RWPE2 (cell line): ENCODE results near the gene PHB1.

Source experiments
- ATAC-seq: fragments of 200-7000 bp; cut with Tn5 transposase; 3 replicates; pipeline ENCODE4 v1.9.1; 2021; ENCODE audit warnings: low read depth
- DNase-seq: peaks from one replicate; pipeline ENCODE4 v3.0.0-alpha.2; 2020; ENCODE audit warnings: low spot score
- H3K27ac ChIP-seq: fragments of 450-650 bp; 2 replicates; pipeline ENCODE4 v1.5.1; 2017; ENCODE audit warnings: mild to moderate bottlenecking; ENCODE audit not compliant: poor library complexity, severe bottlenecking
- H3K27me3 ChIP-seq: fragments of 250-450 bp; sonication (Bioruptor Pico); 2 replicates; pipeline ENCODE4 v1.5.1; 2021; ENCODE audit warnings: mild to moderate bottlenecking, moderate library complexity; ENCODE audit not compliant: insufficient read depth, poor library complexity, severe bottlenecking
- H3K36me3 ChIP-seq: fragments of 250-450 bp; sonication (Bioruptor Pico); 2 replicates; pipeline ENCODE4 v1.5.1; 2020; ENCODE audit warnings: low read depth, mild to moderate bottlenecking, moderate library complexity
- H3K4me1 ChIP-seq: fragments of 250-450 bp; sonication (Bioruptor Pico); 2 replicates; pipeline ENCODE4 v1.5.1; 2021; ENCODE audit warnings: mild to moderate bottlenecking, moderate library complexity; ENCODE audit not compliant: insufficient read depth, poor library complexity, severe bottlenecking
- H3K4me3 ChIP-seq: fragments of 250-450 bp; sonication (Bioruptor Pico); 2 replicates; pipeline ENCODE4 v1.5.1; 2021; ENCODE audit warnings: mild to moderate bottlenecking, moderate library complexity; ENCODE audit not compliant: severe bottlenecking
- H3K9me3 ChIP-seq: fragments of 250-450 bp; sonication (Bioruptor Pico); 2 replicates; pipeline ENCODE4 v1.5.1; 2021; ENCODE audit warnings: mild to moderate bottlenecking, moderate library complexity; ENCODE audit not compliant: severe bottlenecking
- CTCF ChIP-seq: fragments of 450-650 bp; IDR thresholded peaks from one replicate; pipeline ENCODE4 v1.5.1; 2017; ENCODE audit warnings: mild to moderate bottlenecking, moderate library complexity; ENCODE audit not compliant: poor library complexity, severe bottlenecking

The PHB1 gene

GRCh38 chr17:49457564-49458535, 43.2 kb upstream of the PHB1 start:
- no peaks in the 10 kb centered on the region for H3K36me3 ChIP-seq
- DNase-seq (no peak), ATAC-seq (no peak)
- no peak overlapping the region for H3K4me3 ChIP-seq
- no peaks in the 10 kb centered on the region for H3K4me1 ChIP-seq
- H3K27me3 ChIP-seq, result peaks cover 6% of the 10 kb centered on the region
- H3K9me3 ChIP-seq, result no peaks in the 10 kb centered on the region
- no peak overlapping the region for H3K27ac ChIP-seq
- no peak for TF ChIP-seq CTCF

- ATAC-seq, result no peak
- Histone ChIP-seq H3K36me3 (no peaks in the 10 kb centered on the region), H3K9me3 (no peaks in the 10 kb centered on the region), H3K4me3 (no peak overlapping the region), H3K4me1 (no peaks in the 10 kb centered on the region), H3K27me3 (peaks cover 6% of the 10 kb centered on the region), H3K27ac (no peak overlapping the region)
- DNase-seq, result no peak
- no peak for TF ChIP-seq CTCF
These were observed 41.7 kb upstream of the PHB1 start for GRCh38 chr17:49456183-49456965.

GRCh38 chr17:49455272-49455861, 40.7 kb upstream of the PHB1 start:
- no peak overlapping the region for H3K27ac ChIP-seq
- no peaks in the 10 kb centered on the region for H3K9me3 ChIP-seq
- H3K27me3 ChIP-seq, result peaks cover 6% of the 10 kb centered on the region
- no peaks in the 10 kb centered on the region for H3K36me3 ChIP-seq
- DNase-seq (no peak), ATAC-seq (no peak)
- TF ChIP-seq CTCF, result no peak
- H3K4me3 ChIP-seq, result no peak overlapping the region
- peaks cover 6% of the 10 kb centered on the region for H3K4me1 ChIP-seq

- ATAC-seq (no peak), DNase-seq (no peak)
These were observed 39.4 kb upstream of the PHB1 start for GRCh38 chr17:49454050-49454449.

More at GRCh38 chr17:49454050-49454449, 39.4 kb upstream of the PHB1 start:
- no peaks in the 10 kb centered on the region for H3K9me3 ChIP-seq
- H3K27me3 ChIP-seq, result peaks cover 6% of the 10 kb centered on the region
- no peak for TF ChIP-seq CTCF
- no peak overlapping the region for H3K4me3 ChIP-seq
- H3K36me3 ChIP-seq, result no peaks in the 10 kb centered on the region
- no peak overlapping the region for H3K27ac ChIP-seq
- H3K4me1 ChIP-seq, result peaks cover 6% of the 10 kb centered on the region
